Uterus (tissue), 4 donors: ENCODE results near the gene FOXO1. TPM values are rescaled to one million over a fixed set of nuclear protein-coding genes. Genes with fewer than 3 reads are reported as not detected.

ENCODE experiments used
- DNase-seq, 2 donors: peaks; one replicate each; pipeline ENCODE4 v3.0.0-alpha.2; 2019 to 2020
- H3K27ac ChIP-seq, 2 donors: fragments of 200-600 bp; sonication (generic); 1 replicate in 1 of 2; 2 replicates in 1 of 2; pipeline ENCODE4 v1.5.1; 2016 to 2018
- H3K27me3 ChIP-seq, 2 donors: fragments of 200-600 bp; sonication (generic); one replicate each; pipeline ENCODE4 v1.5.1; 2018 to 2019; ENCODE audit warnings: control low read depth in 1 of 2
- H3K36me3 ChIP-seq, 2 donors: fragments of 200-600 bp; sonication (generic); one replicate each; pipeline ENCODE4 v1.5.1; 2019; ENCODE audit warnings: control low read depth in 1 of 2
- H3K4me1 ChIP-seq, 2 donors: fragments of 200-600 bp; sonication (generic); one replicate each; pipeline ENCODE4 v1.5.1; 2018 to 2019; ENCODE audit warnings: control low read depth in 1 of 2
- H3K4me3 ChIP-seq, 2 donors: fragments of 200-600 bp; sonication (generic); 1 replicate in 1 of 2; 2 replicates in 1 of 2; pipeline ENCODE4 v1.5.1; 2018 to 2019; ENCODE audit warnings: mild to moderate bottlenecking in 1 of 2
- H3K9me3 ChIP-seq, 2 donors: fragments of 200-600 bp; sonication (generic); one replicate each; pipeline ENCODE4 v1.5.1; 2019; ENCODE audit warnings: control low read depth in 1 of 2
- CTCF ChIP-seq, 4 experiments: fragments of 200-600 bp in 2 of 4; fragments of 450-650 bp in 2 of 4; sonication (generic) in 2 of 4; IDR thresholded peaks; one replicate each; pipeline ENCODE4 v1.5.1; 2016 to 2019; ENCODE audit warnings: antibody characterized with exemption in 4 of 4, mild to moderate bottlenecking in 2 of 4, moderate library complexity in 1 of 4
- POLR2A ChIP-seq, 2 donors: fragments of 450-650 bp; IDR thresholded peaks; one replicate each; pipeline ENCODE4 v1.6.1; 2016; ENCODE audit warnings: antibody characterized with exemption in 2 of 2, mild to moderate bottlenecking in 1 of 2, moderate library complexity in 1 of 2
- intact Hi-C: fragments of 100-400 bp; cut with DNase I; formaldehyde crosslinking; loops from one replicate; pipeline ENCODE4 v1.15.1; 2023; ENCODE audit warnings: low total_unique reads
- total RNA-seq, 4 donors: library from RNA; depleted of rRNA in 3 of 4; stranded (reverse); fragments of >200 nt in 3 of 4; gene quantifications; one replicate each; pipeline versions ENCODE4 v1.1.0 to v1.2.4, GENCODE V29; 2014 to 2023
- donor health status: DM: yes; HTN: yes; CAD: no.

The FOXO1 gene
- total RNA-seq, 4 donors from 2014 or later, result 46.8 to 130 (median 60.9) TPM

- H3K27ac ChIP-seq, result peak overlapping the region; percentile 54 to 76
- intact Hi-C loops, result no loop called here
Measured at GRCh38 chr13:40568246-40569023, 98.0 kb downstream of the FOXO1 start.

GRCh38 chr13:40566811-40567210 is 99.6 kb downstream of the FOXO1 start:
- intact Hi-C loops, result no loop called here
- Histone ChIP-seq H3K4me3 (no peak overlapping the region), H3K9me3 (no peaks in the 10 kb centered on the region), H3K36me3 (no peaks in the 10 kb centered on the region), H3K27me3 (no peaks in the 10 kb centered on the region), H3K27ac (no peak overlapping the region), H3K4me1 (peaks cover 10 to 16% of the 10 kb centered on the region in 2 donors)
- DNase-seq, result no peak
- TF ChIP-seq CTCF (IDR thresholded peaks at IDR 0.05) (no peak), POLR2A (IDR thresholded peaks at IDR 0.05) (no peak)

More at GRCh38 chr13:40568246-40569023, 98.0 kb downstream of the FOXO1 start:
- Histone ChIP-seq H3K27me3 (no peaks in the 10 kb centered on the region), H3K4me1 (peaks cover 5 to 21% of the 10 kb centered on the region in 2 donors), H3K4me3 (peak overlapping the region in 1 of 2 donors; percentile 8), H3K36me3 (no peaks in the 10 kb centered on the region), H3K9me3 (no peaks in the 10 kb centered on the region)
- TF ChIP-seq CTCF (IDR thresholded peaks at IDR 0.05), result no peak
- TF ChIP-seq POLR2A (IDR thresholded peaks at IDR 0.05), result no peak
- DNase-seq, result no peak

- Histone ChIP-seq H3K27me3 (no peaks in the 10 kb centered on the region), H3K27ac (peak overlapping the region; percentile 59 to 64), H3K36me3 (no peaks in the 10 kb centered on the region), H3K4me1 (peaks cover 10% of the 10 kb centered on the region in 2 donors), H3K9me3 (no peaks in the 10 kb centered on the region), H3K4me3 (no peak overlapping the region)
- DNase-seq, result no peak
- intact Hi-C loops, result no loop called here
- TF ChIP-seq POLR2A (IDR thresholded peaks at IDR 0.05) (no peak), CTCF (IDR thresholded peaks at IDR 0.05) (no peak)
Measured at GRCh38 chr13:40565282-40566148, 100.9 kb downstream of the FOXO1 start.

- no peaks in the 10 kb centered on the region for H3K36me3 ChIP-seq
- H3K27ac ChIP-seq, result peak overlapping the region; percentile 59 to 64
- intact Hi-C loops, result no loop called here
- peaks cover 5 to 12% of the 10 kb centered on the region in 2 donors for H3K4me1 ChIP-seq
- H3K4me3 ChIP-seq, result peak overlapping the region in 1 of 2 donors; percentile 3
- H3K9me3 ChIP-seq, result no peaks in the 10 kb centered on the region
- no peaks in the 10 kb centered on the region for H3K27me3 ChIP-seq
- DNase-seq, result no peak
- TF ChIP-seq POLR2A (IDR thresholded peaks at IDR 0.05), result no peak
- TF ChIP-seq CTCF (IDR thresholded peaks at IDR 0.05), result peak in 2 of 4 experiments; percentile 13 to 21
Measured at GRCh38 chr13:40564342-40565001, 102.0 kb downstream of the FOXO1 start.
